ENCODE results near the gene SLC23A1.
A peak's percentile ranks its signal among the peaks of the same experiment; 100 is the strongest.
"Not testable (repeated sequence)": the region's sequence is repeated elsewhere in the genome, so short reads cannot be mapped to it uniquely, and the experiment has no call there.

The SLC23A1 gene

DNA sequence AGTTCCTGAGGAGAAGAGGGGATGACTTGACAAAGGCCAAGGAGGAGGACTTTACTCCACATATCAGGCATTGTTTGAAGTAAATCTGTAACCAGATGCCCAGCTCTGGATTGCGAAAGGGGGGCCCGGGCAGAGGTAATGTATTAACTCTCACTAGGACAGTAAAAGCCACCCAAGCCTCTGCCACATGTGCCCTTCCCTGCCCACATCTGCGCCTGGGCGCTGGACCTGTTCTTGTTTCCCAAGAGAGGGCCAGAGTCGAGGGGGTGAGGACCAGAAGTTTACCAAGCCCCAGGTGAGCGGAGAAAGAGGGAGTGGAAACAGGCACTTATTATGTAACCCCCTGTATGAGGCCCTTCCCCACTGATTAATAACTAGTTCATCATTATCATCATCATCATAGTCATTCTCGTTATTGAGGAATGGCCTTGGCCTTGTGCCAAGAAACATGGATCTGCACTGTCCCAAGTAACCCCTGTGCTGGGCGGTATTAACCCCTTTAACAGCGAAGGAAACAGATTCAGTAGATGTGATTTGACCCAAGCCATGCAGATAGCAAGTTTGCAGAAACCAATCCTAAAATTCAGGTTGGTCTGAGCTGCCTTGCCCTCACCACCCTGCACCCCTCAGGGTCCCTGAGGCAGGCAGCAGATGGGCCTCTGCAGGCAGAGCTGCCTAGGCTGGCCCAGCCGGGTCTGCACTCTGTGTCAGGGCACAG, at the start of gene SLC23A1:
SLC23A1 (minus strand) TSS at position 23 of the 718 bp plus-strand sequence. CDS start 44 bp downstream, outside the sequence.
- DNase-seq, result no peak

GRCh38 chr5:139431706-139432105, 48.6 kb upstream of the SLC23A1 start:
- no peak for DNase-seq

- no peak for DNase-seq
These were observed 46.9 kb upstream of the SLC23A1 start for GRCh38 chr5:139430015-139430414.

DNA sequence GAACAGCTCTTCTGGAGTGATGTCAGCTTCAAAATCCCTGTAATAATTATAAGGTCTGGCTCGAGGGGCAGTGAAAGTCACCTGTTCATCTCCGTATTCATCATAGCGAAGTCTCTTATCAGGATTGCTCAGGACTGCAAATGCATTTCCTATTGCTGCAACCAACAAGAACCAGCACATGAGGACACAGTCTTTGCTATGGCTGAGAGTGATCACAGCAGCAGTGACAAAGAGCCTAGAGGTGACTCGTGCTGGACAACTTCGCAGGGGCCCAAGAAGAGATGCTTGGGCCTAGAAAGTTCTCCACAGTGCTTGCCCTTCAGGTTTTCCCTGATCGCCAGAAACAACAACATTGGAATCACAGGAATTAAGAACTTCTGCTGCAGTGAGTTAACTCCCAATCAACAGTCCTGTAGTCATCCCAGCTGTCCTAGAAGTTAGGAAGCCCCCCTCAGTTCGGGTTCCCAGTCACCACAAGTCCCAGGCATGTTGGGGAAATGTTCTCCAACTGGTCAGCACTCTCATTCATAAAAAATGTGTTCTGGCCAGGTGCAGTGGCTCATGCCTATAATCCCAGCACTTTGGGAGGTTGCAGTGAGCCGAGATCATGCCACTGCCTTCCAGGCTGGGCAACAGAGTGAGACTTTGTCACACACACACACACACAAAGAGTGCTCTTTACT, 43.2 kb upstream of the SLC23A1 start:
- no peak for DNase-seq

DNA sequence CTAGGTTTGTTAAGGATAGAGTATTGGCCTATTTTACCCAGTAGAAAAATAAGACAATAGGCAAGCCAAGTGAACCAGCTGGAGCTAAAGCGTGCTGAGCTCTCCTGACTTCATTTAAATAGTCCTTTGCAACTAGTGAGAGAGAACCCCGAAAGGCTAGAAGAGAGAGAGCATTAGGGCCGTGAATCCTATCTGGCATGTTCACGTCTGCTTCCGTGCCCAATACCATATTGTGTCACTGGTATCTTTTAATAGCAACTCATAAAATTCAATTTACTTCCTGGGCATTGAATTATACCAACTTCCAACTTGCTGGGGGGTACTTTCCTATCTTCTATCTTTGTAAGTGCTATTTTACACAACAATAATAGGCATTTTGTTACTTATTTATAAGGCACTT, 42.4 kb upstream of the SLC23A1 start:
- no peak for DNase-seq

- peak; percentile 11 to 26 for DNase-seq
These were observed 39.3 kb upstream of the SLC23A1 start for GRCh38 chr5:139422307-139422893.

GRCh38 chr5:139419226-139420192, 36.4 kb upstream of the SLC23A1 start:
- DNase-seq, result no peak

DNA sequence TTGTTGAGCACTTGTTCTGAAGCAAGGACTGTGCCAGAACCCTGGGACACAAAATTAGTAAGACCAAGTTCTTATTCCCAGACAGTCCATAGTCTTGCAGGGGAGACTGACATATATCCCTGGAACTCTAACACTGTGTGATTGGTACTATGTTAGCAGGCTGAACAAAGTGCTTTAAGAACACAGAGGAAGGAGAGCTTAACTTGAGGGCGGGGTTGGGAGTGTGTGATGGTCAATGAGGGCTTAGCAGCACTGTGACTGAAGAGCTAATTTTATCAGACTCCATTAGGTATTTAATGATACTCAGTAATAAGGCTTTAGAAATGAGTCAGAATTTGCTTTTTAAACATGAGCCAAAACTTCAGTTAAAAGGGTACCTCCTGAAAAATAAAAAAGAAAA, 35.7 kb upstream of the SLC23A1 start:
- DNase-seq, result no peak

- peak; percentile 44 to 58 for DNase-seq
These were observed 34.1 kb upstream of the SLC23A1 start for GRCh38 chr5:139417214-139417613.

DNA sequence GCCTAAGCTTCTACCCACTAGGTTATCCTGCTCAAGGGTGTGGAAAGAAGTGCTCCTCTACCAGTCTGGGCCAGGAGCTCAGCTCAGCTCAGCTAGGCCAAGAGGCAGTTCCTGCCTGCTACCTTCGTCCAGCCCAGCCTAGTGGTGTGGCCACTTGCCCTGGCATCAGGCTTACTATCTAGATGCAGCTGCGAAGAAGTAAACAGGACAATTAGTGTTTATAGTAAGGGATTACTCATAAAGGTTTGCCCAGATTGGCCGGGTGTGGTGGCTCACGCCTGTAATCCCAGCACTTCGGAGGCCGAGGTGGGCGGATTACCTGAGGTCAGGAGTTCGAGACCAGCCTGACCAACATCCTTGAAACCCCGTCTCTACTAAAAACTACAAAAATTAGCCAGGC, 33.6 kb upstream of the SLC23A1 start:
- DNase-seq, result no peak

GRCh38 chr5:139415869-139416268, 32.8 kb upstream of the SLC23A1 start:
- DNase-seq, result no peak

DNA sequence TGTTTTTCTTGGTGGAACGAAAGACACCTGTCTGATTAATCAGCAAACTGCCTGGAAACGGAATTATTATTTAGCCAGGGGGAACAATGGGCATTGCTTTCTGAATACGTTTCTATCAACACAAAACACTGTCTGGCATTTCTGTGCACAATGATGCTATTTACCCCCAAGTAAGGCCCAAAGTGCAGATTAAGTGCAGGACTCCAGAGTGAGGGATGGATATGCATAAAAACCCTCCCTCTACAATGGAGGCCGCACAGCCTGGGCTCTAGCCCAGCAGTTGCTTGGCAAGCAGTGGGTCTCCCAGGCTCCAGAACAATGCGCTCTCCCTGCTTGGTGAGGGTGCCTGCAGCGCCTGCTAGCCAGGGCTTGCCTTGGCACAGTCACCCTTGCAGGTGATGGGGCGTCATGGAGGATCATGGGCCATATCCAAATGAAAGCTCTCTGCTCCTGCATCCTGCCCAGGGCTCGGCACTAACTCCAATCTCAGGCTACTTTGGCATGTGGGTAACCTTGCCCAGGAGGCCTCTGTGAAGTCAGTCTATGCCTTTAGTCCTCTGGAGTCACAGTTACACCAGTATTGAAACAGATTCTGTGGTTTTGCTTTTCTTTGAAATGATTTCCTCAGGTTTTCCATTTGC, 32.2 kb upstream of the SLC23A1 start:
- DNase-seq, result no peak

DNA sequence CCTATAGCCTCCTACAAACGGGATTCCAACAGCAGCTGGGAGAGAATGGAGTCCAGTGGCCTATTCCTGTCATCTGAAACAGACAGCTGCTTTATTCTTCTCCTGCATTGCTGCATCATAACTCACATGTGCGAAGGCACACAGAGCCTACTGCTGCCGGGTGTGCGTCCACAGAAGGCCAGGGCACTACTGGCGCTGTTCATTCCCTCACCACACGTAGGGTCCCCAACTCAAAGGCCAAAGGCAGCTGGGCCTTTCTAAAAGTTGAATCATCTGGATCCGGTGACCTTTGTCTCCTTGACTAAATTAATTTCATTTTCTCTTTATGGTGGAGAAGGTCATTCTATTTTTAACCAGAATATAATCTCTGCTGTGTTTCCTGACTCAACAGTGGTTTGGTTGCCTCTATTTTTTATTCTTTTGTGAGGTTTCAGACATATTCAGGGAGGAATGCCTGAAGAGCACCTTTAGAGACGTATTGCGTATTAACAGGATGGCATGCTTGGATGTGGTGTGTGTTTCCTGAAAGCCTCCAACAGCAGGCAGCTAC, 31.6 kb upstream of the SLC23A1 start:
- DNase-seq, result no peak

DNA sequence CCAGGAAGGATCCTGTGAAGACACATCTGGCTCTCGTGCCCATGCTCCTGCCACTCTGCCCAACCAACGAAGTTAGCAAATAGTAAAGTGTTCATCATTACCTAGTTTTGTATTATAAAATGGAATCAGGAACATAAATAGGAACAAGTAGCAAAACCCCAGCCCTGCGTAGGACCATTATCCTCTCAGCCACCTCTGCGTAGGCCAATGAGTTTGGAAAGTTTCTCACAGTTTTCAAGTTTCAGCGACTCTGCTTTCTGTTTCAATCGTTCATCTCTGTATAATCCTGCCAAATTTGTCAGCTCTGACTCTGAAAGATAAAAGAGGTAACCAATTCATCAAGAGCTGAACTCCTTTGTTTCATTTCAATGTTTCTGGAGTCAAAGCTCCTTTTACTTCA, 30.9 kb upstream of the SLC23A1 start:
- no peak for DNase-seq

DNA sequence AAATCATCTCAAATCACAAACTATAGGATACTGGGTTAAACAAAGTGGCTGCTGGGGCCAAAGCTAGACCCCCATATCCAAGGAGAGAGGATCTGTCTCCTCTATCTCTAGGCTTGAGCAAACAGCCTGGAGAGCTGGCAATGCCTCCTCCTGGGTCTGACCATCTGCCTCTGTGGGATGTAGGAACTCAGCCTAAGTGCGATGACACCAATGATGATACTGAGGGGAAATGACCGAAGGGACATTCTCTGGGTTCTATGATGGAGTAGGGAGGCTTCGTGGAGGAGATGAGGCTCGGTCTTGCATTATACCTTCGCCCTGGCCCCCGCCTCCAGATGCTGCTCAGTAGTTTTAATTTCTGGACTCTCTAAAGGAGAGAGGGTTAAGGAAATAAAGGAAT, 30.1 kb upstream of the SLC23A1 start:
- DNase-seq, result no peak

DNA sequence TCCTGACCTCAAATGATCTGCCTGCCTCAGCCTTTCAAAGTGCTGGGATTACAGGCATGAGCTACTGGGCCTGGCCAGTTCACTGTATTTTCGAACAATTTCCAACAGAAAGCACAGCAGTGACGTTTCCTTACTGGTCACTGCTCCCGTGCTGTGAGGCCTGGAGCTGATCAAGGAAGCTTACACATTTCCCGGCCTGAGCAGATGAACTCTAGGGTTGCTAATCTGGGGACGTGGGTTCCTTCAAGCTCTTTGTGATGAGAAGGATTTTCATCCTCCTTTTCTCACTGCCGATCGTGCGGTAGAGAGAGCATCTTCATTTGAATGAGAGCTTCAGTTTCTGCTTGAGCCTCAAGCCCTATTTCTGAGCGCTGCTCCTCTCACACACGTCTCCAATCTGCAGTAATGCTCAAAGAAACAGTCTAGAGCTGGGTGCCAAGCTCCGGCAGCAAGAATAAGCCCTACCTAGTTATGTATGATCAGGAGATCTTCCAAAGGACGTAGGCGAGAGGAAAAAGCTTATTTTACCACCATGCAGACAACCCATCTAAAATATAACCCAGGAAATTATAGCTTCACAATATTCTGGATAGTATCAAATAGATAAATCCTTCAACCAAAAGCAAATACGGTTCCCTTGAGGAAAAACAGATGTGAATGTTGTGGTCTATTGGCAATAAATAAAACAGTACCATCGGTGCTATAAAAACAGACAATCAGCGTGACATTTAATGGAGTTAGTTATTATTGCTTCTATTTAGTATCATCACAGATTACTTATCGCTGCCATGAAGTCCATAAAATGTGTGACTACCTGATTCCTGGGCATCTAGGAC, 28.1 kb upstream of the SLC23A1 start:
- no peak for DNase-seq

DNA sequence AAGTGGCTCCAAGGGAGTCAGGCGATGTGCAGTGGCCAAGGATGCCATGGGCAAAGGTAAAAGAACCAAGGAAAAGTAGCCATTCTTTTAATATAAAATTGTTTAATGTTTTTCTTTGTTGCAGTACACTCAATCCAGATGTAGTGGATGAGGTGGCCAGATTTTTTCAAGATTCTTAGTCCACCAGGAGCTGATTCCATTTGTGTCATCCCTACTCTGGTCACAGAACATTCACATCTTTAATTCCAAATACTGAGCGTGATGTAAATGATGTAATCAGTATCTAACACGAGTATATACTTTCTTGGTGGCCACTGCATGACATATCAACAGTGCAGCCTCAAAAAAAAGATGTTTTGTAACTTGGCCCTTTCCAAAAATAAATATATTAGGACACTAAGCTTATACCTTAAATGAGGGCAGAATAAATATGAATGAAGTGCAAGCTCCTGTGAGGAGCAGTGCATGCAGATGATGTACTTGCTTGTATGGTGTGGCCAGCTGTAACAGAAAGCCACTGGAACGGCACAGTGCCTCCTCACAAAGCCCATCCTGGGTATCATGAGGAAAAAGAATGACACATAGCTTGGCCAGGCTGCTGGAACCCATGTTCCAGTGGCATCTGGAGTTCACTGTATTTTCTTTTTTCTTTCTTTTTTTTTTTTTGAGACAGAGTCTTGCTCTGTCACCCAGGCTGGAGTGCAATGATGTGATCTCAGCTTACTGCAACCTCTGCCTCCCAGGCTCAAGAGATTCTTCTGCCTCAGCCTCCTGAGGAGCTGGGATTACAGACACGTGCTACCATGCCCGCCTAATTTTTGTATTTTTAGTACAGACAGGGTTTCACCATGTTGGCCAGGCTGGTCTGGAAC, 27.3 kb upstream of the SLC23A1 start:
- DNase-seq, result no peak

DNA sequence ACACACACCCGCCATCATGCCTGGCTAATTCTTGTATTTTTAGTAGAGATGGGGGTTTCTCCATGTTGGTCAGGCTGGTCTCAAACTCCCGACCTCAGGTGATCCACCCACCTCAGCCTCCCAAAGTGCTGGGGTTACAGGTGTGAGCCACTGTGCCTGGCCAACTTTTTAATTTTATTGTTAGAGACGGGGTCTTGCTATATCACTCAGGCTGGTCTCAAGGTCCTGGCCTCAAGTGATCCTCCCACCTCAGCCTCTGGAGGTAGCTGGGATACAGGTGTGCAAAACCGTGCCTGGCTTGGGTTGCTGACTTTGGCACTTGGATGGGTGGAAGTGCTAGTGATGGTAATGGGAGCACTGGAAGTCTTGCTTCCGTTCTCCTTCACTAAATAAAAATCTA, 26.0 kb upstream of the SLC23A1 start:
- DNase-seq, result not testable (repeated sequence)

- no peak for DNase-seq
These were observed 25.1 kb upstream of the SLC23A1 start for GRCh38 chr5:139408191-139408590.

DNA sequence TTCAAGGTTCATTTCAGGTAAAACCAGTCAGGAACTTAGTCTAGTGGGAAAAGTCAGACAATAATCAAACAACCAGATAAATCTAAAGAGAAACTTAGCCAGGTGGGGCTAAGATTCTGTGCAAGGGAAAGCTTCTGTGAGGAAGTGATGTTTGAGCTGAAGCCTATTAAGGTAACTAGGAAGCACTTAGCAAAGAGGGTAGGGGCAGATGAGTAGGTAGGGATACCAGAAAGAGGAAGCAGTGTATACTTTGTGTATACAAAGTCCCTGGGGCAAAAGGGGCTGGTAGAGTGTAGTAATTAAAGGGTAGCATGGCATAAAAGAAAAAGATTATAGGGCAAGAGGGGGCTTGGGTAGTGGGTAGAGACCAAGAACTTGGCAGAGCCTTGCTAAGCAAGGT, 24.4 kb upstream of the SLC23A1 start:
- no peak for DNase-seq

Measured in NCI-H187 (cell line).